Sigmoid colon (tissue), 4 donors: Measurements from ENCODE around the gene RSRP1.

Experiments
- POLR2A ChIP-seq, 2 donors: fragments of 450-650 bp; IDR thresholded peaks; one replicate each; pipeline ENCODE4 v1.6.1; 2016; ENCODE audit warnings: antibody characterized with exemption in 2 of 2, mild to moderate bottlenecking in 2 of 2, moderate library complexity in 2 of 2
- POLR2AphosphoS5 ChIP-seq, 4 donors: sonication (generic); formaldehyde crosslinking; IDR thresholded peaks; one replicate each; pipeline ENCODE4 v1.6.1; 2017; ENCODE audit warnings: antibody characterized with exemption in 4 of 4

DNA sequence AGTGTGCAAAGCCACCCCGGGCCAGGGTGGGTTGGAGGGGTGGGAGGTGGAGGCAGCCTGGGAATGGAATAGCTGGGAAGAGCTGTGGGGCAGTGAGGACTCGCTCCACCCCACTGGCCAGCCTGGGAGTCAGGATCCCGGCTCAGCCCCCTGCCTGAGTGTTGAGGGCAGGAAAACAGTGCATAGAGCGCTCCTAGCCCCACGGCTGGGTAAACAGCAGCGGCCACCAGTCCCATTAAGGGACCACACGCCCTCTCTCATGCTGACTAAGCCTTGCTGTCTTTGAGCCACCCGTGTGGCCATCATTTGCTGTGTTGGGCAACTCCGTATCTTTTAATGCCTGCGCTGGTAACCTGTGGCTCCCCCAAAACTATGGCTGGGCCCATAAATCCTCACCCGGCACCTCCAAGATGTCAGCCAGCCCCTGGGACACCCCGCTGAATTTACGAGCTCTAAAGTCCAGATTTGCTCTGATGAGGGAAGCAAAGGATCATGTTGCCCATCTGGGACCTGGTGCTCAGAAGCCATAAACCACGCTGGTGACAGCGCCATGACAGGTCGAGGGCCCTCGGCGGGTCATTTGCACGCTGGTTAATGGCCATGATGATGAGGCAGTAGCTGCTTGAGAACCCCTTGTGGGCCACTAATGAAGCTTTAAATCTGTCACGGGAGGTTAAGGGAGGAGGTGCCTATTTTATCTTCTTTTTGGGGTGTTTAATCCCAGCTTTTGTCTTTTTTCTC lies 49.8 kb downstream of the RSRP1 start:
- TF ChIP-seq POLR2A (IDR thresholded peaks at IDR 0.05), result no peak
- no peak for TF ChIP-seq POLR2AphosphoS5 (IDR thresholded peaks at IDR 0.05)
